HepG2 (cell line): ENCODE results near the gene REM2. TPM values are rescaled to one million over a fixed set of nuclear protein-coding genes. Genes with fewer than 3 reads are reported as not detected.

Experiments
- ATRX ChIP-seq: sonication (generic); formaldehyde crosslinking; IDR thresholded peaks from 2 replicates; pipeline ENCODE4 v1.4.0; 2020; ENCODE audit warnings: missing genetic modification reagents, borderline replicate concordance
- FOXK1 ChIP-seq: sonication (generic); formaldehyde crosslinking; IDR thresholded peaks from 2 replicates; pipeline ENCODE4 v1.4.0; 2020; ENCODE audit warnings: low read depth, missing genetic modification reagents, borderline replicate concordance
- HHEX ChIP-seq: IDR thresholded peaks from 2 replicates; pipeline ENCODE4 v1.6.1; 2016; ENCODE audit warnings: control low read depth
- HOXA3 ChIP-seq: sonication (generic); formaldehyde crosslinking; IDR thresholded peaks from 2 replicates; pipeline ENCODE4 v1.5.0; 2020; ENCODE audit warnings: missing genetic modification reagents
- JARID2 ChIP-seq: sonication (generic); formaldehyde crosslinking; IDR thresholded peaks from 2 replicates; pipeline ENCODE4 v1.8.1; 2023; ENCODE audit warnings: missing genetic modification reagents, inconsistent platforms; ENCODE audit not compliant: insufficient replicate concordance
- MBNL3 ChIP-seq: fragments of 250-450 bp; sonication (Bioruptor Pico); conservative IDR thresholded peaks from 2 replicates; pipeline ENCODE4 v1.8.0; 2022; ENCODE audit warnings: mild to moderate bottlenecking, inconsistent platforms
- PAX8 ChIP-seq: sonication (generic); formaldehyde crosslinking; IDR thresholded peaks from 2 replicates; pipeline ENCODE4 v1.8.0; 2022; ENCODE audit warnings: mild to moderate bottlenecking, missing genetic modification reagents, borderline replicate concordance
- SP2 ChIP-seq: sonication (generic); formaldehyde crosslinking; IDR thresholded peaks from 2 replicates; pipeline ENCODE4 v1.5.1; 2020; ENCODE audit warnings: mild to moderate bottlenecking, missing genetic modification reagents
- SPEN ChIP-seq: sonication (generic); formaldehyde crosslinking; IDR thresholded peaks from 2 replicates; pipeline ENCODE4 v1.5.1; 2020; ENCODE audit warnings: low read depth, mild to moderate bottlenecking, missing genetic modification reagents
- ZNF143 ChIP-seq: sonication (generic); formaldehyde crosslinking; IDR thresholded peaks from 2 replicates; pipeline ENCODE4 v1.4.0; 2020; ENCODE audit warnings: missing genetic modification reagents
- ZNF260 ChIP-seq: sonication (generic); formaldehyde crosslinking; IDR thresholded peaks from 2 replicates; pipeline ENCODE4 v1.4.0; 2020; ENCODE audit warnings: missing genetic modification reagents, low read depth, mild to moderate bottlenecking, borderline replicate concordance
- ZNF296 ChIP-seq: sonication (generic); formaldehyde crosslinking; conservative IDR thresholded peaks from 2 replicates; pipeline ENCODE4 v1.5.0; 2020; ENCODE audit warnings: mild to moderate bottlenecking, missing genetic modification reagents
- ZNF333 ChIP-seq: sonication (generic); formaldehyde crosslinking; IDR thresholded peaks from 2 replicates; pipeline ENCODE4 v1.4.0; 2020; ENCODE audit warnings: mild to moderate bottlenecking, missing genetic modification reagents, borderline replicate concordance
- ZNF549 ChIP-seq: sonication (generic); formaldehyde crosslinking; IDR thresholded peaks from 2 replicates; pipeline ENCODE4 v1.5.0; 2020; ENCODE audit warnings: missing genetic modification reagents
- ZNF552 ChIP-seq: sonication (generic); formaldehyde crosslinking; IDR thresholded peaks from 2 replicates; pipeline ENCODE4 v1.9.0; 2022; ENCODE audit warnings: missing genetic modification reagents, mild to moderate bottlenecking, borderline replicate concordance
- ZNF709 ChIP-seq: sonication (generic); formaldehyde crosslinking; IDR thresholded peaks from 2 replicates; pipeline ENCODE4 v1.5.0; 2020; ENCODE audit warnings: mild to moderate bottlenecking, missing genetic modification reagents
- ZNF746 ChIP-seq: sonication (generic); formaldehyde crosslinking; IDR thresholded peaks from 2 replicates; pipeline ENCODE4 v1.8.0; 2022; ENCODE audit warnings: mild to moderate bottlenecking, missing genetic modification reagents
- ZNF773 ChIP-seq: sonication (generic); formaldehyde crosslinking; IDR thresholded peaks from 2 replicates; pipeline ENCODE4 v1.4.0; 2020; ENCODE audit warnings: missing genetic modification reagents, borderline replicate concordance
- ZSCAN22 ChIP-seq: sonication (generic); formaldehyde crosslinking; IDR thresholded peaks from 2 replicates; pipeline ENCODE4 v1.4.0; 2020; ENCODE audit warnings: mild to moderate bottlenecking, missing genetic modification reagents
- polyA plus RNA-seq, 8 experiments: library from polyadenylated mRNA; depleted of rRNA in 3 of 8; stranded (reverse) in 7 of 8; unstranded in 1 of 8; fragments of >200 nt; fragmentation: Illumina TruSeq in 4 of 8; extraction: Trizol in 4 of 8; gene quantifications; 2 replicates each; pipeline versions ENCODE4 v1.2.1 to v1.2.3, GENCODE V29; 2011 to 2016; ENCODE audit warnings: low read depth in 4 of 8, missing spikeins in 1 of 8, mixed read lengths in 1 of 8; ENCODE audit not compliant: insufficient read depth in 1 of 8
- total RNA-seq, 5 experiments: library from RNA; depleted of rRNA; stranded (reverse); fragments of >200 nt; fragmentation: Illumina TruSeq; extraction: Trizol; gene quantifications; 2 replicates each; pipeline ENCODE4 v1.2.3, GENCODE V29; 2016; ENCODE audit warnings: low read depth in 1 of 5
- TF ChIP-seq, protein P1 (sequence below): sonication (generic); formaldehyde crosslinking; IDR thresholded peaks from 2 replicates; pipeline ENCODE4 v1.4.0; 2020; ENCODE audit warnings: mild to moderate bottlenecking, missing genetic modification reagents, borderline replicate concordance
- TF ChIP-seq, protein P2 (sequence below): sonication (generic); formaldehyde crosslinking; IDR thresholded peaks from 2 replicates; pipeline ENCODE4 v1.4.0; 2020; ENCODE audit warnings: missing genetic modification reagents, borderline replicate concordance

Gene REM2
- total and polyA plus RNA-seq, 2 of the 13 experiments (the other 11 are each of a cell fraction or from before 2014, with no cell fraction given), result 0.20 TPM; not detected in 1

DNA sequence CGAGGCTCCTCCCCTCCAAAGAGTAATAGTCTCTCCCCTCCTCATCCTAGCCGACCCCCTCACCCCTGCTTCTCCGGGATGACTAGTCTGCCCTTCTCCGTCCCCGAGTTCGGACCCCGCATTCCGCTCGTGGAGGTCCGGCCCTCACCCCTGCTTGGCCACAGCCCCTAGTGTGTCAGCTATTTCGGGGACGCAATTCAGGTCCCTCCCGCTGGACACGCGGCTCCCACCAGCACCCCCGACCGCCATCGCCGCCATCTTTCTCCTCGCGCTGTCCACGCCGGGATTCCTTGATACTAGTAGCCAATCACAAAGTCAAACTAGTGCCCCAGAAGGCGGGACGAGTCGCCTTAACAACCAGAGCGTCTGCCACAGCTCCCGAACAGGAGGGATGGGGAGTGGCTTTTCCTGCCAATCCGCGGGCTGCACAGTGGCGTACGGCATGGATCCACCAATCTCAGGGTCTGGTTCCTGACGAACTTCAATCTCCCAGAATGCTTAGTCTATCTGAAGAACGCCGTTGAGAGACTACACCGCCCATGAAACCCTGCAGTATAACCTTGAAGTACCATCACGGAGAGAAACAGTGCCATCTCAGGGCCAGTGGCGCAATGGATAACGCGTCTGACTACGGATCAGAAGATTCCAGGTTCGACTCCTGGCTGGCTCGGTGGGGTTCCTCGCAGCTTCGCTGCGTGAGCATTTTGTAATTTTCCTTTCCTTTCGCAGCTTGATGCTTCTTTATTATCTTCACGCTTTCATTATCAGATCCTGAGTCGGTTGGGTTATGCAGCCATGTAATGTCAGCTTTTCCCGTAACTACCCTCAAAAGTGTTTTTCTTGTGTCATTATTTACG lies 46.3 kb downstream of the REM2 start, which contains the start of gene PRMT5 (continued):
- TF ChIP-seq, protein P1, sequence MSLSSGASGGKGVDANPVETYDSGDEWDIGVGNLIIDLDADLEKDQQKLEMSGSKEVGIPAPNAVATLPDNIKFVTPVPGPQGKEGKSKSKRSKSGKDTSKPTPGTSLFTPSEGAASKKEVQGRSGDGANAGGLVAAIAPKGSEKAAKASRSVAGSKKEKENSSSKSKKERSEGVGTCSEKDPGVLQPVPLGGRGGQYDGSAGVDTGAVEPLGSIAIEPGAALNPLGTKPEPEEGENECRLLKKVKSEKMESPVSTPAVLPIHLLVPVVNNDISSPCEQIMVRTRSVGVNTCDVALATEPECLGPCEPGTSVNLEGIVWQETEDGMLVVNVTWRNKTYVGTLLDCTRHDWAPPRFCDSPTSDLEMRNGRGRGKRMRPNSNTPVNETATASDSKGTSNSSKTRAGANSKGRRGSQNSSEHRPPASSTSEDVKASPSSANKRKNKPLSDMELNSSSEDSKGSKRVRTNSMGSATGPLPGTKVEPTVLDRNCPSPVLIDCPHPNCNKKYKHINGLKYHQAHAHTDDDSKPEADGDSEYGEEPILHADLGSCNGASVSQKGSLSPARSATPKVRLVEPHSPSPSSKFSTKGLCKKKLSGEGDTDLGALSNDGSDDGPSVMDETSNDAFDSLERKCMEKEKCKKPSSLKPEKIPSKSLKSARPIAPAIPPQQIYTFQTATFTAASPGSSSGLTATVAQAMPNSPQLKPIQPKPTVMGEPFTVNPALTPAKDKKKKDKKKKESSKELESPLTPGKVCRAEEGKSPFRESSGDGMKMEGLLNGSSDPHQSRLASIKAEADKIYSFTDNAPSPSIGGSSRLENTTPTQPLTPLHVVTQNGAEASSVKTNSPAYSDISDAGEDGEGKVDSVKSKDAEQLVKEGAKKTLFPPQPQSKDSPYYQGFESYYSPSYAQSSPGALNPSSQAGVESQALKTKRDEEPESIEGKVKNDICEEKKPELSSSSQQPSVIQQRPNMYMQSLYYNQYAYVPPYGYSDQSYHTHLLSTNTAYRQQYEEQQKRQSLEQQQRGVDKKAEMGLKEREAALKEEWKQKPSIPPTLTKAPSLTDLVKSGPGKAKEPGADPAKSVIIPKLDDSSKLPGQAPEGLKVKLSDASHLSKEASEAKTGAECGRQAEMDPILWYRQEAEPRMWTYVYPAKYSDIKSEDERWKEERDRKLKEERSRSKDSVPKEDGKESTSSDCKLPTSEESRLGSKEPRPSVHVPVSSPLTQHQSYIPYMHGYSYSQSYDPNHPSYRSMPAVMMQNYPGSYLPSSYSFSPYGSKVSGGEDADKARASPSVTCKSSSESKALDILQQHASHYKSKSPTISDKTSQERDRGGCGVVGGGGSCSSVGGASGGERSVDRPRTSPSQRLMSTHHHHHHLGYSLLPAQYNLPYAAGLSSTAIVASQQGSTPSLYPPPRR (CRISPR knock-in tag), result peak; percentile 83
- peak; percentile 97; the same call in 1 of the 2 replicates for TF ChIP-seq ATRX (CRISPR knock-in tag)
- peak; percentile 88; the same call in 1 of the 2 replicates for TF ChIP-seq ZNF746
- TF ChIP-seq ZNF773 (CRISPR knock-in tag), result peak; percentile 93; the same call in 1 of the 2 replicates
- peak; percentile 52; the same call in 1 of the 2 replicates for TF ChIP-seq HHEX (CRISPR knock-in tag)
- TF ChIP-seq PAX8 (CRISPR knock-in tag), result no peak; the same call in 1 of the 2 replicates
- peak; percentile 94 for TF ChIP-seq SP2 (CRISPR knock-in tag)
- TF ChIP-seq ZNF709 (CRISPR knock-in tag), result peak; percentile 94
- peak; percentile 34; the same call in 1 of the 2 replicates for TF ChIP-seq ZSCAN22
- TF ChIP-seq ZNF552 (CRISPR knock-in tag), result peak; percentile 99
- TF ChIP-seq ZNF549 (CRISPR knock-in tag), result peak; percentile 70; the same call in 1 of the 2 replicates
- TF ChIP-seq SPEN, result peak; percentile 90
- no peak for TF ChIP-seq JARID2
- TF ChIP-seq ZNF296 (CRISPR knock-in tag), result peak; percentile 95
- TF ChIP-seq ZNF143 (CRISPR knock-in tag), result peak; percentile 94
- TF ChIP-seq ZNF333 (CRISPR knock-in tag), result no peak
- TF ChIP-seq ZNF260 (CRISPR knock-in tag), result no peak
- TF ChIP-seq, protein P2, sequence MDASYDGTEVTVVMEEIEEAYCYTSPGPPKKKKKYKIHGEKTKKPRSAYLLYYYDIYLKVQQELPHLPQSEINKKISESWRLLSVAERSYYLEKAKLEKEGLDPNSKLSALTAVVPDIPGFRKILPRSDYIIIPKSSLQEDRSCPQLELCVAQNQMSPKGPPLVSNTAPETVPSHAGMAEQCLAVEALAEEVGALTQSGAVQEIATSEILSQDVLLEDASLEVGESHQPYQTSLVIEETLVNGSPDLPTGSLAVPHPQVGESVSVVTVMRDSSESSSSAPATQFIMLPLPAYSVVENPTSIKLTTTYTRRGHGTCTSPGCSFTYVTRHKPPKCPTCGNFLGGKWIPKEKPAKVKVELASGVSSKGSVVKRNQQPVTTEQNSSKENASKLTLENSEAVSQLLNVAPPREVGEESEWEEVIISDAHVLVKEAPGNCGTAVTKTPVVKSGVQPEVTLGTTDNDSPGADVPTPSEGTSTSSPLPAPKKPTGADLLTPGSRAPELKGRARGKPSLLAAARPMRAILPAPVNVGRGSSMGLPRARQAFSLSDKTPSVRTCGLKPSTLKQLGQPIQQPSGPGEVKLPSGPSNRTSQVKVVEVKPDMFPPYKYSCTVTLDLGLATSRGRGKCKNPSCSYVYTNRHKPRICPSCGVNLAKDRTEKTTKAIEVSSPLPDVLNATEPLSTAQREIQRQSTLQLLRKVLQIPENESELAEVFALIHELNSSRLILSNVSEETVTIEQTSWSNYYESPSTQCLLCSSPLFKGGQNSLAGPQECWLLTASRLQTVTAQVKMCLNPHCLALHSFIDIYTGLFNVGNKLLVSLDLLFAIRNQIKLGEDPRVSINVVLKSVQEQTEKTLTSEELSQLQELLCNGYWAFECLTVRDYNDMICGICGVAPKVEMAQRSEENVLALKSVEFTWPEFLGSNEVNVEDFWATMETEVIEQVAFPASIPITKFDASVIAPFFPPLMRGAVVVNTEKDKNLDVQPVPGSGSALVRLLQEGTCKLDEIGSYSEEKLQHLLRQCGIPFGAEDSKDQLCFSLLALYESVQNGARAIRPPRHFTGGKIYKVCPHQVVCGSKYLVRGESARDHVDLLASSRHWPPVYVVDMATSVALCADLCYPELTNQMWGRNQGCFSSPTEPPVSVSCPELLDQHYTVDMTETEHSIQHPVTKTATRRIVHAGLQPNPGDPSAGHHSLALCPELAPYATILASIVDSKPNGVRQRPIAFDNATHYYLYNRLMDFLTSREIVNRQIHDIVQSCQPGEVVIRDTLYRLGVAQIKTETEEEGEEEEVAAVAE (CRISPR knock-in tag), result peak; percentile 99
- no peak for TF ChIP-seq MBNL3
- TF ChIP-seq HOXA3 (CRISPR knock-in tag), result peak; percentile 98
- TF ChIP-seq FOXK1 (CRISPR knock-in tag), result peak; percentile 90; the same call in 1 of the 2 replicates
